ENCODE results near the gene TSGA10IP. TPM values are rescaled to one million over a fixed set of nuclear protein-coding genes. Genes with fewer than 3 reads are reported as not detected.

The TSGA10IP gene
- total and polyA plus RNA-seq, 10 of the 15 experiments (the other 5 are each of a cell fraction or from before 2014, with no cell fraction given): not detected

- H3K9me3 ChIP-seq (replicated peaks; ENCODE audit: control insufficient read depth, insufficient read depth, low read length): no peaks in the 10 kb centered on the region
- no TSS peak for BruUV-seq (replicated peaks)
- H3K27me3 ChIP-seq (replicated peaks in 1 of 2; ENCODE audit: control insufficient read depth in 2 of 2, insufficient read depth in 2 of 2, low read length in 1 of 2): no peaks in the 10 kb centered on the region
- intact Hi-C loops (cut with micrococcal nuclease; ENCODE audit: unreplicated experiment) (no loop called here), in situ Hi-C loops (cut with MboI) (no loop called here)
- H3K36me3 ChIP-seq (ENCODE audit: control insufficient read depth in 2 of 2, insufficient read depth in 2 of 2, low read length in 1 of 2): peaks cover 2 to 20% of the 10 kb centered on the region in 2 experiments; a peak in 3 of 4 replicates
- 91% methylated on average over 30 of the region's 34 CpGs for WGBS (ENCODE audit: insufficient coverage, insufficient replicate concordance, low lambda C conversion rate, missing lambda C conversion rate)
- H2AFZ ChIP-seq (ENCODE audit: control insufficient read depth, low read depth, low read length): no peak overlapping the region
- H3K4me2 ChIP-seq (ENCODE audit: control insufficient read depth, insufficient read depth): no peak overlapping the region
- POLR2A ChIA-PET: interaction anchor here (0.5 to 0.6 kb wide), 2 partner anchors 18 to 141 kb away, joined by 4 to 5 read pairs; no protein-coding TSS in a partner anchor
- FAIRE-seq: no peak
- ATAC-seq: no peak
- H3K79me2 ChIP-seq (ENCODE audit: control insufficient read depth, insufficient read depth, low read length): no peaks in the 10 kb centered on the region
- no peak overlapping the region for H3K4me3 ChIP-seq
- SMC1A ChIA-PET (ENCODE audit: uncharacterized antibody, unreplicated experiment): no interaction called here
- RAD21 ChIA-PET (ENCODE audit: unreplicated experiment): no interaction called here
- H3K9ac ChIP-seq (ENCODE audit: control insufficient read depth, insufficient read depth, low read length): no peak overlapping the region
- no peak for TF ChIP-seq ATF2 (IDR thresholded peaks at IDR 0.05; ENCODE audit: low read length)
- no peak for TF ChIP-seq SRF (IDR thresholded peaks at IDR 0.05; ENCODE audit: low read depth in 2 of 2, low read length in 2 of 2)
- TF ChIP-seq POLR2A (IDR thresholded peaks at IDR 0.05; ENCODE audit: low read depth, low read length): peak; percentile 54
- no peak overlapping the region for H3K27ac ChIP-seq (ENCODE audit: control insufficient read depth, insufficient read depth)
- no peaks in the 10 kb centered on the region for H3K4me1 ChIP-seq (ENCODE audit: control insufficient read depth, insufficient read depth, low read length)
- DNase-seq (ENCODE audit: low read depth, low spot score): no peak
- CTCF ChIA-PET: interaction anchor here (1.7 kb wide), 1 partner anchor 94 kb away, joined by 4 read pairs; no protein-coding TSS in a partner anchor
- no peaks in the 10 kb centered on the region for H4K20me1 ChIP-seq (ENCODE audit: control insufficient read depth, insufficient read depth)
These were observed 33.3 kb downstream of the TSGA10IP start for GRCh38 chr11:65978391-65979238.

- DNase-seq (ENCODE audit: low read depth, low spot score): no peak
- no peaks in the 10 kb centered on the region for H3K79me2 ChIP-seq (ENCODE audit: control insufficient read depth, insufficient read depth, low read length)
- no peak overlapping the region for H3K27ac ChIP-seq (ENCODE audit: control insufficient read depth, insufficient read depth)
- ChIA-PET SMC1A (ENCODE audit: uncharacterized antibody, unreplicated experiment) (no interaction called here), POLR2A (interaction anchor here (0.5 to 0.6 kb wide), 2 partner anchors 19 to 142 kb away, joined by 4 to 5 read pairs; no protein-coding TSS in a partner anchor), RAD21 (ENCODE audit: unreplicated experiment) (no interaction called here), CTCF (interaction anchor here (1.7 kb wide), 1 partner anchor 95 kb away, joined by 4 read pairs; no protein-coding TSS in a partner anchor)
- H3K27me3 ChIP-seq (replicated peaks in 1 of 2; ENCODE audit: control insufficient read depth in 2 of 2, insufficient read depth in 2 of 2, low read length in 1 of 2): no peaks in the 10 kb centered on the region
- no peak overlapping the region for H3K4me2 ChIP-seq (ENCODE audit: control insufficient read depth, insufficient read depth)
- in situ Hi-C loops (cut with MboI): no loop called here
- peak; percentile 62 for TF ChIP-seq POLR2A (IDR thresholded peaks at IDR 0.05; ENCODE audit: low read depth, low read length)
- no peak for TF ChIP-seq IKZF2 (IDR thresholded peaks at IDR 0.05)
- H4K20me1 ChIP-seq (ENCODE audit: control insufficient read depth, insufficient read depth): no peaks in the 10 kb centered on the region
- no TSS peak for BruUV-seq (replicated peaks)
- H3K4me1 ChIP-seq (ENCODE audit: control insufficient read depth, insufficient read depth, low read length): no peaks in the 10 kb centered on the region
- WGBS (ENCODE audit: insufficient coverage, insufficient replicate concordance, low lambda C conversion rate, missing lambda C conversion rate): 85% methylated on average over 10 of the region's 10 CpGs
- no peak overlapping the region for H3K4me3 ChIP-seq
- no peak overlapping the region for H3K9ac ChIP-seq (ENCODE audit: control insufficient read depth, insufficient read depth, low read length)
- H3K9me3 ChIP-seq (replicated peaks; ENCODE audit: control insufficient read depth, insufficient read depth, low read length): no peaks in the 10 kb centered on the region
- no peak for FAIRE-seq
- H2AFZ ChIP-seq (ENCODE audit: control insufficient read depth, low read depth, low read length): no peak overlapping the region
- no peak; the same call in 1 of the 3 replicates for ATAC-seq
- intact Hi-C loops (cut with micrococcal nuclease; ENCODE audit: unreplicated experiment): no loop called here
- H3K36me3 ChIP-seq (ENCODE audit: control insufficient read depth in 2 of 2, insufficient read depth in 2 of 2, low read length in 1 of 2): peaks cover 2 to 20% of the 10 kb centered on the region in 2 experiments; a peak in 3 of 4 replicates
These were observed 34.0 kb downstream of the TSGA10IP start for GRCh38 chr11:65979261-65979759.
